ENCODE results near the gene PRDM12. TPM values are rescaled to one million over a fixed set of nuclear protein-coding genes. Genes with fewer than 3 reads are reported as not detected.

Gene PRDM12
- total and polyA plus RNA-seq, 2 of the 8 experiments (the other 6 are each of a cell fraction or from before 2014, with no cell fraction given), result 0.14 to 0.22 TPM

DNA sequence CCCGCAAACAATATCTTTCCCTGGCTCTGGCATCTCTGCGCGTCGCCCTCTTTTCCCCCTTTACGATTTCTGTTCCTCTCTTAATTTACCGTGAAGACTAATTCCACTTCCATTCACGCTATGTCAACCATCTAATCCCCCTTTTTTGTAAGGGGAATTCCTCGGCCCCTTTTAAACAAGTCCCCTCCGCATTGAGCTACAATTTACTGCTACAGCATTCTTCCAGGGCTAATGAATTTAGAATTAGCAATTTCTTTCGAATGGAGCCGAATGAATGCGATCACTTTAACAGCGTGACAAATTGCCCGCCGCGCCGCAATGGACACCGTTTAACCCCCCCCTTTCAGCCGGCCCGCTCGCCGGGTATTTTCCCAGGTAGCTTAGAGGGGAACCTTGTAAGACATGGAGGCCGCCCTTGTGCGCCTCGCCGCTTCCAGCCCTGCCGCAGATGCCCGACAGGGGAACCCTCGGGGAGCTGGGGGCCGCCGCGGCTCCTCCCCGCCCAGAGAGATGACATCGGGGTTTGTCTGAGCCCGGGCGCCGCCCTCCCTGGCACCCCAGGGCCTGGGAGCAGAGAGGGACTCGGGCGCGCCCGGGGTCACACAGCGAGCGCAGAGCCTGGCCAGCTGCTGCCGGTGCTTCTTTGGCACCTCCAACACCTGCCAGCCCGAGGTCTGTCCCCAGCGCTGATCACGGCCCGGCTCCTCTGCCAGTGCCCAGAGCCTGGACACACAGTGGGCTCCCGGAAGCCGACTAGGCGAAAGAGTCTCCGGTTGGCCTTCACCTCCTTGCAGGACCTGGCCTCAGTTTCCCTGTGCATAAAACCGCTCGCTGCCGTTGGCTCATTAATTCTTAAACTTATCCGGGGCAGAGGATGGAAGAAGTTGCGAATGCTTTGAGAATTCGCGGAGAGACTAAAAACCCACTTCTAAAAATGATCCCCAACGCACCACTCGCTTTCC lies 1.3 kb downstream of the PRDM12 start:
- H2AK5ac ChIP-seq (ENCODE audit: low read depth, low read length), result no peak overlapping the region; the same call in 1 of the 2 replicates
- DNase-seq (ENCODE audit: low read depth in 1 of 2, low spot score in 2 of 2), result peak in 1 of 2 experiments; percentile 71
- 0 out of 2 replicates have a peak, but pooled peaks have one; percentile 36 for TF ChIP-seq YY1 (IDR thresholded peaks at IDR 0.05; ENCODE audit: low read depth, low read length)
- peak; percentile 99 for TF ChIP-seq EZH2 (IDR thresholded peaks at IDR 0.05; ENCODE audit: low read depth, low read length, severe bottlenecking)

More for the DNA sequence above, 1.3 kb downstream of the PRDM12 start:
- Histone ChIP-seq H2AFZ (ENCODE audit: low read length) (no peak overlapping the region), H3K27me3 (replicated peaks in 1 of 4; ENCODE audit: control insufficient read depth in 3 of 4, extremely low read depth in 1 of 4, insufficient read depth in 3 of 4, low read length in 3 of 4) (peaks cover 79 to 90% (median 89%) of the 10 kb centered on the region in 4 experiments), H3K23ac (ENCODE audit: insufficient read length) (no peak overlapping the region), H3K56ac (replicated peaks; ENCODE audit: insufficient read length, low read depth, low read length) (no peak overlapping the region), H2BK12ac (ENCODE audit: low read depth, low read length) (0 out of 2 replicates have a peak overlapping the region, but pooled peaks have one; percentile 68), H3K18ac (ENCODE audit: extremely low read depth, low read length) (peak overlapping the region; percentile 48; the same call in 1 of the 2 replicates), H2BK15ac (ENCODE audit: low read length) (no peak overlapping the region), H4K8ac (ENCODE audit: extremely low read depth, insufficient read depth, low read length) (peak overlapping the region; percentile 57; the same call in 1 of the 2 replicates), H3K36me3 (ENCODE audit: control insufficient read depth in 2 of 4, insufficient read depth in 4 of 4, low read length in 3 of 4) (peaks cover 0 to 4% (median 0%) of the 10 kb centered on the region in 4 experiments; a peak in 1 of 8 replicates), H2BK20ac (ENCODE audit: low read length) (0 out of 2 replicates have a peak overlapping the region, but pooled peaks have one; percentile 72), H3K9me3 (ENCODE audit: insufficient read depth in 2 of 2, low read depth in 1 of 2, low read length in 1 of 2) (no peaks in the 10 kb centered on the region), H3K23me2 (ENCODE audit: low read depth, low read length) (peaks cover 10% of the 10 kb centered on the region; the same call in 1 of the 2 replicates), H3K4me3 (ENCODE audit: extremely low read depth in 1 of 4, insufficient read depth in 2 of 4, low read depth in 3 of 4, low read length in 4 of 4) (peak overlapping the region; percentile 6 to 58 (median 28); a peak in 6 of 8 replicates), H4K5ac (ENCODE audit: insufficient read length, low read depth, low read length) (no peak overlapping the region), H4K20me1 (replicated peaks in 1 of 2; ENCODE audit: control insufficient read depth in 1 of 2, insufficient read depth in 2 of 2, low read length in 2 of 2) (peaks cover 9 to 19% of the 10 kb centered on the region in 2 experiments), H3K4me2 (ENCODE audit: insufficient read depth in 1 of 2, low read depth in 2 of 2, low read length in 2 of 2) (peak overlapping the region; percentile 62), H3K27ac (ENCODE audit: low read depth, low read length) (no peak overlapping the region), H2BK5ac (ENCODE audit: low read depth, low read length) (no peak overlapping the region), H3K4me1 (replicated peaks in 1 of 4; ENCODE audit: control insufficient read depth in 3 of 4, insufficient read depth in 4 of 4, low read length in 3 of 4) (peaks cover 4 to 43% (median 28%) of the 10 kb centered on the region in 4 experiments), H2BK120ac (replicated peaks; ENCODE audit: low read depth, low read length) (no peak overlapping the region), H3K79me2 (ENCODE audit: control insufficient read depth in 1 of 2, insufficient read depth in 2 of 2, low read length in 2 of 2) (no peaks in the 10 kb centered on the region), H3K9ac (replicated peaks in 1 of 4; ENCODE audit: extremely low read depth in 1 of 4, low read depth in 3 of 4, low read length in 3 of 4) (no peak overlapping the region), H3K79me1 (ENCODE audit: low read depth, low read length) (no peaks in the 10 kb centered on the region), H3K4ac (replicated peaks; ENCODE audit: insufficient read length, low read depth, low read length) (no peak overlapping the region), H4K91ac (replicated peaks; ENCODE audit: insufficient read length, low read length) (no peak overlapping the region), H3K14ac (ENCODE audit: insufficient read length) (no peak overlapping the region)
- POLR2A ChIA-PET (ENCODE audit: partially characterized antibody), result interaction anchor here (1.0 to 2.6 kb wide), 5 partner anchors 10 to 178 kb away, joined by 3 to 9 read pairs (median 4); no protein-coding TSS in a partner anchor
- no peak for FAIRE-seq
- CTCF ChIA-PET (ENCODE audit: partially characterized antibody), result interaction anchor here (0.5 to 6.0 kb wide), 7 partner anchors 15 to 901 kb away, joined by 3 to 53 read pairs (median 4); no protein-coding TSS in a partner anchor
- WGBS, 2 experiments (ENCODE audit: extremely low coverage in 1 of 2, insufficient coverage in 1 of 2, insufficient read length in 1 of 2, insufficient replicate concordance in 2 of 2, low coverage in 1 of 2, low lambda C conversion rate in 2 of 2, missing lambda C conversion rate in 1 of 2), result 4% methylated on average over 61 of the region's 61 CpGs; no CpG with 5 or more reads in 1 of the 2 experiments
